Measurements from ENCODE around the gene CNKSR3.

Gene CNKSR3

DNA sequence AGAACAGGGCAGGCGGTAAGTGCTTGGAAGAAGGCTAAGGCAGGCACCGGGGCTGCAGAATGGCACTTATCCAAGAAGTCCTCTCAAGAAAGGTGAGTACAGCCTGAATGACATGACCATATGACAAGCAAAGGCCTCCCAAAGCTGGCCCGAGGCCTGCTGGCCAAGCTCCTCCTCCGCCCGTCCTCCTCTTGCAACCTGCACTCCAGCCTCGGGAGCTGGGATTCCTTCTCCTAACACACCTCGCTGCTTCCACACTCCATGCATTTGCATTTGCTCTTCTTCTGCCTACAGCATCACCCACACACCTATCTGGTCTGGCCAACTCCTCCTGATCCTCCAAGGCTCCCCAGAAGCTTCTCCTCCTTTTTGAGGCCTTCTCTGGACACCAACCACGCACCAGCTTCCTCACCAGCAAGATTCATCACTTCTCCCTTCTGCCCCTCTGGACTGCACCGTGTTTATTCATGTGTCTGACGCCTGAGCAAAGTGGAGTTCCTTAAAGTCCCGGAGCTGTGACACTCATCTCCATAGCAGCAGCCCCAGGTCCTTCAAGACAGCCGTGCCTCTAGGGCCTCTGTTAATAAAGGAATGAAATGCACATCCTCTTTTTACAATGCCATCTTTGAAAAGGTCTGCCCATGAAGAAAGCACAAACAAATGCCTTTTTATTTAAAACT is 32.3 kb downstream of the CNKSR3 start:
- no peak for DNase-seq

DNA sequence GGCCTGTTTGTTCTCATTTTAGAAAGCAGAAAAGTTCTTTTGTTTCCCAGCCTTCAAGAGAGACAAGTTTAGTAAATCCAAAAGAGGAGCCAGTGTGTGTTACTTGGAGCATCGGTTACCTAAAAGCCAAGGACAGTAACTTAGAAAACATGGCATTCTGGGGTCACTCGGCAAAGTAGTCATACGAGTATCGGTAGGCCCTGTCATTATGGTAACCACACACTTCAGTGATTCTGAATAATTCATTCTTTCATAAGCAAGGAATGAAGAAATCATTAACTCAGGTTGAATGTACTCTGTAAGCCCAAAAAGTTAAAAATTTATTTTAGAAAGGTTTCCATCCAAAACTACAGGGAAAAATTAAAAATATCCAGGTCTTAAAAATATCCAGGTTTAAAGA is 34.0 kb downstream of the CNKSR3 start:
- DNase-seq: no peak

DNA sequence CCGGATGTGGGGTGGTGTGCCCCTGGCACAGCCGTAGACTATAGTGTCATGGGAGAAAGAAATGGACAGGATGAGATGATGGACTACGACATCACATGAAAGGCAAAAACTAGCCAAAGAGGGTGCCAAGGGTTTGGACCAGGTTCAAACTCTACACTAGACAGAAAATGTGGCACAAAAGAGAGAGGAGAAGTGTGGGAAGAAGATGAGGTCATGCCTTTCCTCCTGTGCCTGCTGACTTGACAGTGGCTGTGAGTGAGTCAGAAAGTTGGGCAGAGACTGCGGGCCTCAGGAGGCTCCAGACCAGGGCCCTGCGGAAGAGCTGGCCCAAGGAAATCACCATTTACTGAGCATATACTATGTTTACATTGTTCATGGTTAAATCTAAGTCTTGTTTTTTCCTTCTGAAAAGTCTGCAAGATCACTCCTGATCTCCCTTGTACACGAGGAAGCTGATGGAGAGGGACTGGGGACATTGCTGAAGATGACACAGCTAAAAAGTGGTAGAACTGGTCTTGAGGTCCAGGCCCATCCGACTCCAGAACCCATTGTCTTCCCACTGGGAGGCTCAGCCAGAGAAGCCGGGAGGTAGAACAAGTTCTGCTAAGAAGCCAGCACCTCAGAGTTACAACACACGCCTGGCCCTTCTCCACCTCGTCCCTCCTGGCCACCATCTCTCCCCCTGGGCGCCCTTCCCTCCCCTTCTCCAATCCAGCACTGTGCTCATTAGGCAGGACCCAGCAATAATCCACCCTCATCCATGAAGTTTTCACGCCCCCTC is 35.6 kb downstream of the CNKSR3 start:
- no peak for DNase-seq

DNA sequence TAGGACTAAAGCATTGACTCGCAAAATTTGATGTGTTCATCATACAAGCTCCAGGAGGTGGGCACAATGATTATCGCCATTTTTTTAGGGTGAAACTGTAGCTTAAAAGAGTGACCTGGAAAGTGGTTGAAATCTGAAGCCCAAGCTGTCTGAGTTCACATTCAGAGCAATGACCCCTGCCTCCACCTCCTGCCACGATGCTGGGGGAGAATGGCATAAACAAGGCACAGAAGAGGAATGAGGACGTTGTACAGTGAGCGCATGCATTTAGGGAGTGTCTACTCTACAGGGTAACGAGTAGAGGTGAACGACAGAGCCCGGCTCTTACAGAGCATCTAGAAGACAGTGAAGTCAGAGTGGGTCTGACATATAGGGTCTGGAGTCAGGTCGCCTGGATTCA is 37.2 kb downstream of the CNKSR3 start:
- no peak for DNase-seq

DNA sequence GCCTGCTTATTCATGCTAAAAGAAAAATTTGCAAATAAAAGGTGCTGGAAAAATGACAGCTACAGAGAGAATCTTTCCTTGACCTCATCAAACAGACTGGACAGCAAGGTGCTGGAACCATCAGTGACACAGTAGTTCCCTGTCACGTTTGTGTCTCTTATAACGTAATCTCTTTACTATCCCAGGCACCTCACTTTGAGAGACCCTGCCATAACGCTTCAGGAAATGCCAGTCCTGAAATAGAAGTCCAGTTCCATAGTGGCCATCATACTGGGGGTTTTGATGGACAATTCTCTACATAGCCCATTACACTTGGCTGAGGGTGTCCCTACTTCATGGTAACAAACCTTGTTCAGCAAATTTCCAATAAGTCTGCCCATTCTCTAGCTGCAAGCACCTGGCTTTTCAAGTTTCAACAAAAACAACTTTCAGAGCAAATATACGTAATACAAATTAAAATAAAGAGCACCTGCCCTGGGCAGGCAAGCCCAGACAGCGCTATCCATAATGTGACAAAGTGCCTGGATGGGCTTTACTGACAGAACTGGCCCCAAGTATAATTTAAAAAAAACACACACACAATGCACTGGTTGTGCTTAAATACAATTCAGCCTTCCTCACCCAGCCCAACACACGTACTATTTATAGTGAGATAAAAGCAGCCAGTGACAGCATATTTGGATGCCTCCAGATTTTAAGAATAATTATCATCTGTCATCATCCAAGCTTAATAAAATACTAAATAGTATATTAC is 38.7 kb downstream of the CNKSR3 start:
- no peak for DNase-seq

- no peak for DNase-seq
Measured at GRCh38 chr6:154469306-154469935, 41.1 kb downstream of the CNKSR3 start.

- DNase-seq: no peak
Measured at GRCh38 chr6:154468760-154469159, 41.7 kb downstream of the CNKSR3 start.

- DNase-seq: no peak
Measured at GRCh38 chr6:154466971-154467679, 43.4 kb downstream of the CNKSR3 start.

DNA sequence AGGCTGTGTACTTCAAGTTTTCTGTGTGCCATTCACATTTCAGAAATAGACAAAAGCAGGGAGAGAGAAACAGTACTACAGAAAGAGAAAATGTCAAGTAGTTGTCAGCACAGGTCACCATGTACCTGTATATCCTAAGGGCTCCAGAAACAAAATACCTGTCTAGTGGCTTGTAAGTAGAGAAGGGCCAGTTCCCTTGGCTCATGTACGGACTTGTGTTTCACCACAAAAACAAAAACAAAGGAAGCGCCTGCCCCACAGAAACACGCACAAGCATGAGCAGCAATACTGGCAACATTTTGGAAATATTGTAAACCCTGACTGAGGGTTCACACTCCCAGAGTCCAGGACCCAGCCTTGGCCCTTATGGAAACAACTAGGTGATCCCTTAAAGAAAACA is 44.3 kb downstream of the CNKSR3 start:
- no peak for DNase-seq

- DNase-seq: no peak
Measured at GRCh38 chr6:154463573-154464419, 46.7 kb downstream of the CNKSR3 start.

DNA sequence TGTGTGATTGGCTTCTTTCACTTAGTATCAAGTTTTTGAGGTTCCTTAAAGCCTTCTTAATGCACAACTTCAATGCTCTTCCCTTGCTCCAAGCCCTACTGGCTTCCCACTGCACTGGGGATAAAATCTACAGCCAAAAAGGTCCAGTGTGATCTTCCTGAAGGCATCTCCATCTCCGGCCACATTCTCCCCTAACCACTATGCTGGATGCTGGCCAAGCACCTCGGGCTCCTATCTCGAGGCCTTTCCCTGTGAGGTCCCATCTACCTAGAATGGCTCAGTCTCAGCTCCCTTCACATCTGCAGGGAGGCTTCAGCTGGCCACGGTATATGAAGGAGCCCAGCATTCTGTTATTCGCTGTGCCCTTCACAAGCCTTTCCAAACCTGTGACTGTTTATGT is 48.1 kb downstream of the CNKSR3 start:
- no peak for DNase-seq

- no peak for DNase-seq
Measured at GRCh38 chr6:154461348-154461747, 49.1 kb downstream of the CNKSR3 start.

DNA sequence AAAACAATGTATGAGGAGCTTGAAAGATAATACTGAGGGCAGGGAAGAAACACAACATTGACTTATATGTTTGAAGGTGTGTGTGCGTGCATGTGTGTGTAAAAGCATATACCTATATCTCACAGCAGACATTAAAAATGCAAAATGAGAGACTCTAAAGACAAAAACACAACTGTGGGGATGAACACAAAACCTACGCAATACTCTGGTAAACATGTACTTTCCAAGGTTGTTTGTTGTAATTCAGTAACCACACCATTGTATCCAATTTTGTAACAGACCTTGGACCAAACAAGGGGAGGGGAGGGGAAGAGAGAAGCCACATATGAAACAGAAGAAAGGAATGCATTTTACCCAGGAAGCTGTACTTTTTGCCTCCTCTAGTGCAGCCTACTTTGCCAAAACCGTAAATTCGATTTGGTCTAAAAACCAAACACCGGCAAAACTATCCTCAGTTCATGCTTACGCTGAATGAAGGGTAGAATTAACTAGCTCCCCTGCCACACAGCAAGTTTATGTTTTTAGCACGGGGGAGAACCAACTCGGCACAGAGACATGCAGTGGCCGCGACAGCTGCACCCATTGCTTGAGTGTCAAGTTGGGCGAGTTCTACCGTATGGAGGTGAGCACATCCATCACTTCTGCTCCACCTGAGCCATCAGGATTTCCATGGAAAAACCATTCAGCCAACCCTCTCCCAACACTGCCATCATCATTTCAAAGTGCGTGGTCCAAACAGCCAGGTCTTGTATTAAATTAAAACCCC is 50.0 kb downstream of the CNKSR3 start:
- DNase-seq: no peak

DNA sequence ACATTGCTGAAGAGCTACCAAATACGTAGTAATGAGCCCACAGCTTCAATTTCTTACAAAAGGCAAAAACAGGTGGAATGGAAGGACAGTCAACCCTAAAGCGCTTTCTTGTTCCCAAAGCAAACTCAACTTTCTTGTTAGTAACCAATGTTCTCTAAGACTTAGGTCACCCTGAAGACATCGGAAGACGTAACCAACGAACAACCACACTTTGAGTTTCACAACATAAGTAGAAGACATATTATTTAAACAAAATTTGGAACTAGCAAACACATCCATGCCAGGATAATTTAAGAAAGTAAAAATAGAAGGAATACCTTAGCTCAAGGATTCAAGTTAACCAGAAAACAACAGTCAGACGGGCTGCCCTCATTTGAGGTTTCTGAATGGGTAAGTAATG is 51.0 kb downstream of the CNKSR3 start:
- DNase-seq: no peak

DNA sequence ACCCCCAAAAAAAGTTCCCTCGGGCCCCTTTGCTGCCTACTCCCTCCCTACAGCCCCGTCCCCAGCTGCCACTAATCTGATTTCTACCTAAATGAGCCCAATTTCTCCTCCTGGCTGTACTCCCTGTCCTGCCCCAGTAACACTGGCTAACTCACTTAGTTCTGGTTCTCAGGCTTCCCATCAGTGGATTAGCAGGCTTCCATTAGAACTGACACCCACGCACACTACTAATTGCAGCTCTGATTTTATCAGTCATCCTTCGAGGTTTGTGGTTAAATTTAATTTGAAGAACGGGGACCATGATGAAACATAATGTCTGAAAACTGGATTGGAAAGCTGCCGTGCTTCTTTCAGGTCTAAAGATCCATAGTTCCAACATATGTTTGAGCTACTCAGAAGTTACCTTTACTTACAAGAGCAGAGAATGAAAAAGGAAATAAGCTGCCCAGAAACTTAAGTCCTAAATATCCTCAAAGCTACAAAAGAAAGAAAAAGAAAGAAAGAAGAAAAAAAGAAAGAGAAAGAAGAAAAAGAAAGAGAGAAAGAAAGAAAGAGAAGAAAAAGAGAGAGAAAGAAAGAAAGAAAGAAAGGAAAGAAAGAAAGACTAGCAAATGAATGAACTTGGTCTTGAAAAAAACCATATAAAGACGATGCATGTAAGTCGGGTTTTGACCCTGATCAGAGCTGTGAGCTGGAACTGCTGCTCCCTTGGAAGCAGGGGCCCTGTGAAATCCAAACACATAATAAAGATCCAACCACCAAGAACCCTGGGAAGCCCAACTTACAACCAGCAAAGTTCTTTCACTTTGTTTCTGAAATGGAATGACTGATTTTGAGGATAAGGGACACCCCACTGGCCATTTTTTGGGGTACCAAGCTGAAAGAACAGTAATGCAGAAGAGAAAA is 51.7 kb downstream of the CNKSR3 start:
- no peak for DNase-seq

GRCh38 chr6:154457881-154458284 is 52.6 kb downstream of the CNKSR3 start:
- DNase-seq: no peak

DNA sequence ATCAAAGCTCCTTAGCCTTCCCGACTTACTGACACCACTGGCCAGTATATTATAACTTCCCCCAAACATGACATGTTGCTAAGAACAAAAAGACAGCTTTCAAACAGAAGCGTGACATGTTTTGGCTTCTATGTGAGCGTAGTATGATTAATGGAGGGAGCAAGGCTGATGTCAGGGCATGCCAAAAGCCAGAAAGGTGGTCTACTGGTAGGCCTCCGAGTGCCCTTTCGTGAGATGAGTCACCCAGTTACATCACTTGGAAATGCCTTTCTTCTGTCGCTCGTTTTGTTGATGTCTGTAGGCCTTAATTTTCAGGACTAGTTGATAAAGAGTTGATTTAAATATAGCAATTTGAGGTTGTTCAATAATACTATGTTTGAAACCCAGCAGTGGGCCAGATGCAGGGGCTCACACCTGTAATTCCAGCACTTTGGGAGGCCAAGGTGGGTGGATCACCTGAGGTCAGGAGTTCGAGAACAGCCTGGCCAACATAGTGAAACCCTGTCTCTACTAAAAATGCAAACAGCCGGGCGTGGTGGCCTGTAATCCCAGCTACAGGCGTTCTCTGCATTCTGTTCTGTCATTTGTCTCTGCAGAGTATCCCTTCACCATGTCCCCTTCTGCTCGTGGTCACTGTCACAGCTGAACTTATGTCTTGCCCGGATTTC is 53.3 kb downstream of the CNKSR3 start:
- no peak for DNase-seq

GRCh38 chr6:154453329-154453728 is 57.2 kb downstream of the CNKSR3 start:
- no peak for DNase-seq

DNA sequence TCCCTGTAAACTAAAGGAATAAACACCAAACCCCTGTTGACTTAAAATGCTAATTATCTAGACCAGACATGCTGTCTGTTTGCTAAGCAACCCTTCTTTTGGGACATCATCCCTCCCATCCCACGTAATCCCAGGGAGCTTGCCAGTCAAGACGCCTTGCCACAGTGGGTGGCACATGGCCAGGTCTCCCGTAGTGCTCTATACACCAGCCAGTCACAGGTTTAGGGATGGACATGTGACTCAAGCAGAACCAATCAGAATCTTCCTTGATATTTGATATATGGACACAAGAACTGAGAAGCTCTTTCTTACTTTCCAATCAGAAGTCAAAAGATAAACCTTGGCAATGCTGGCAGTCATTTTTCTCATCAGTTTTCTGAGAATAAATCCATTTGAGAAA is 60.0 kb downstream of the CNKSR3 start:
- DNase-seq: no peak
